ENCODE results near the gene LENG9. TPM values are rescaled to one million over a fixed set of nuclear protein-coding genes. Genes with fewer than 3 reads are reported as not detected.

Gene LENG9
- total and polyA plus RNA-seq, 2 of the 13 experiments (the other 11 are each of a cell fraction or from before 2014, with no cell fraction given) = 0.75 to 2.9 TPM

DNA sequence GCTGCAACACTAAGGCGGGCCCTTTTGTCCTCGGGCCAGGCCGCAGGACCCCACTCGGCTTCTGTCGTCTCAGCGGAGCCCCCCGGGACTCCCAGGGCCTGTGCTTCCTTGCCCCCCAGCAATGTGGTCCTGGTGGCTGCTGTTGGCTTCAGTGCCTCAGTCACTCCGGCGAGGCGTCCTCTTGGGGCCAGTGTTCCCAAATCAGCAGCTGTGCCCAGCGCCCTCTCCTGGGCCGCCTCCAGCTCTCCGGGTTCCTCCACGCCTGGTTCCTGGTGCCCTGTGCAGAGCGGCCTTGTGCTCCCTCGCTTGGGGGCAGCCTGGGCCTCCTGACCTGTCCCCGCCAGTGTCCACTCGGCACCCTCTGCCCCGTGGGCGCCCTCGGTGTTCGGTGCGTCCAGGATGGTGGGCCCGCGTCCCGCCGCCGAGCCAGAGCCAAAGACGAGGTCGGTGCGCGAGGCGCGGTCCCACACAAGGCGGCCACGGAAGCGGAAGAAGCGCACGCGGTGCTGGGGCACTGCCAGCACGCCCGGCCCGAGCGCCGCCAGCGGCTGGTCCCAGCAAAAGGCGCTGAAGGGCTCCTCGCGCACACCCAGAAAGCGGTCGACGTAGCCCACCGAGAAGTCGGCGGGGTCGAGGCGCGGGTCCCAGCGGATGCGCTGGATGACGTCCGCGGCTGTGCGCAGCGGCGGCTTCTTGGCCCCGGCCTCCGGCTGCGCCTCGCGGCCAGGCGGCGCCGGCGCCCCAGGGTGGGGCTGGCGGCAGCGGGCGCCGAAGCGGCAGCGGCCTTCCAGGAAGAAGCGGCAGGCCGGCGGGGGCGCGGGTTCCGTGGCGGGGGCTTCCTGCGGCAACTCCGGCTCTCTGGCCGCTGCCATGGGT lies 685 bp downstream of the LENG9 start (continued):
- no peak for TF ChIP-seq SNAPC4 (CRISPR knock-in tag; IDR thresholded peaks at IDR 0.05)
- TF ChIP-seq DZIP1 (CRISPR knock-in tag; IDR thresholded peaks at IDR 0.05) = no peak
- TF ChIP-seq, protein P1, sequence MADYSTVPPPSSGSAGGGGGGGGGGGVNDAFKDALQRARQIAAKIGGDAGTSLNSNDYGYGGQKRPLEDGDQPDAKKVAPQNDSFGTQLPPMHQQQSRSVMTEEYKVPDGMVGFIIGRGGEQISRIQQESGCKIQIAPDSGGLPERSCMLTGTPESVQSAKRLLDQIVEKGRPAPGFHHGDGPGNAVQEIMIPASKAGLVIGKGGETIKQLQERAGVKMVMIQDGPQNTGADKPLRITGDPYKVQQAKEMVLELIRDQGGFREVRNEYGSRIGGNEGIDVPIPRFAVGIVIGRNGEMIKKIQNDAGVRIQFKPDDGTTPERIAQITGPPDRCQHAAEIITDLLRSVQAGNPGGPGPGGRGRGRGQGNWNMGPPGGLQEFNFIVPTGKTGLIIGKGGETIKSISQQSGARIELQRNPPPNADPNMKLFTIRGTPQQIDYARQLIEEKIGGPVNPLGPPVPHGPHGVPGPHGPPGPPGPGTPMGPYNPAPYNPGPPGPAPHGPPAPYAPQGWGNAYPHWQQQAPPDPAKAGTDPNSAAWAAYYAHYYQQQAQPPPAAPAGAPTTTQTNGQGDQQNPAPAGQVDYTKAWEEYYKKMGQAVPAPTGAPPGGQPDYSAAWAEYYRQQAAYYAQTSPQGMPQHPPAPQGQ (CRISPR knock-in tag; IDR thresholded peaks at IDR 0.05; ENCODE audit: borderline replicate concordance) = no peak
- no peak for TF ChIP-seq LCORL (IDR thresholded peaks at IDR 0.05)
- peak; percentile 79 for TF ChIP-seq LCORL (CRISPR knock-in tag; IDR thresholded peaks at IDR 0.05)
- TF ChIP-seq MTA3 (CRISPR knock-in tag; IDR thresholded peaks at IDR 0.05) = no peak
- TF ChIP-seq, protein P2, sequence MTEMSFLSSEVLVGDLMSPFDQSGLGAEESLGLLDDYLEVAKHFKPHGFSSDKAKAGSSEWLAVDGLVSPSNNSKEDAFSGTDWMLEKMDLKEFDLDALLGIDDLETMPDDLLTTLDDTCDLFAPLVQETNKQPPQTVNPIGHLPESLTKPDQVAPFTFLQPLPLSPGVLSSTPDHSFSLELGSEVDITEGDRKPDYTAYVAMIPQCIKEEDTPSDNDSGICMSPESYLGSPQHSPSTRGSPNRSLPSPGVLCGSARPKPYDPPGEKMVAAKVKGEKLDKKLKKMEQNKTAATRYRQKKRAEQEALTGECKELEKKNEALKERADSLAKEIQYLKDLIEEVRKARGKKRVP (CRISPR knock-in tag; IDR thresholded peaks at IDR 0.05) = no peak
- TF ChIP-seq PHF20 (CRISPR knock-in tag; IDR thresholded peaks at IDR 0.05) = peak; percentile 56
- no peak for TF ChIP-seq GATA4 (IDR thresholded peaks at IDR 0.05; ENCODE audit: borderline replicate concordance, low read depth)
- no peak for TF ChIP-seq ZNF282 (IDR thresholded peaks at IDR 0.05; ENCODE audit: partially characterized antibody)
- TF ChIP-seq, protein P3, sequence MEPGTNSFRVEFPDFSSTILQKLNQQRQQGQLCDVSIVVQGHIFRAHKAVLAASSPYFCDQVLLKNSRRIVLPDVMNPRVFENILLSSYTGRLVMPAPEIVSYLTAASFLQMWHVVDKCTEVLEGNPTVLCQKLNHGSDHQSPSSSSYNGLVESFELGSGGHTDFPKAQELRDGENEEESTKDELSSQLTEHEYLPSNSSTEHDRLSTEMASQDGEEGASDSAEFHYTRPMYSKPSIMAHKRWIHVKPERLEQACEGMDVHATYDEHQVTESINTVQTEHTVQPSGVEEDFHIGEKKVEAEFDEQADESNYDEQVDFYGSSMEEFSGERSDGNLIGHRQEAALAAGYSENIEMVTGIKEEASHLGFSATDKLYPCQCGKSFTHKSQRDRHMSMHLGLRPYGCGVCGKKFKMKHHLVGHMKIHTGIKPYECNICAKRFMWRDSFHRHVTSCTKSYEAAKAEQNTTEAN (CRISPR knock-in tag; conservative IDR thresholded peaks at IDR 0.05) = no peak; the same call in 1 of the 2 replicates
- peak; percentile 41; the same call in 1 of the 2 replicates for TF ChIP-seq IRF9 (CRISPR knock-in tag; IDR thresholded peaks at IDR 0.05; ENCODE audit: borderline replicate concordance)
- TF ChIP-seq SAP130 (CRISPR knock-in tag; IDR thresholded peaks at IDR 0.05; ENCODE audit: low read depth) = peak; percentile 43

Measured in HepG2 (cell line).